ENCODE measurements around the gene ADAM10. TPM values are rescaled to one million over a fixed set of nuclear protein-coding genes. Genes with fewer than 3 reads are reported as not detected.

ADAM10 gene
- total and polyA plus RNA-seq, 2 of the 4 experiments (the other 2 are of a cell fraction) = 110 to 185 TPM

DNA sequence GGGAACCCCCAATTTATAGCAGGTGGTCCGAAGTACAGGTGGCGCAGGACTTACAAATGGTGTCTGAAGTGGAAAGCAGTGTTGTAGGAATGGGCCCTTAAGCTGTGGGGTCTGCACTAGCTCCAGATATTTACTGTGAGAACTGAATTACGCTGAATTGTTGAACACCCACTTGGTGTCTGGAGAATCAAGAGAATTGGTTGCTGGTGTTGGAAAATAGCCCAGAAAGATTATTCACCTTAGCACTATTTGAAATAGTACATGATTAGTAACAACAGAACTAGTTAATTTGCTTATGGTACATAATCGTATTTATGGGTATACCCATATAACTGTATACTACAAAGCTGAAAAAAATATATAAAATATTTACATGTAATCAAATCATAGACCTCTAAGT, 64.8 kb downstream of the ADAM10 start:
- Histone ChIP-seq H3K14ac (replicated peaks; ENCODE audit: low read depth, low read length) (0 out of 2 replicates have a peak overlapping the region, but pooled peaks have one; percentile 4), H3K27ac (ENCODE audit: insufficient read depth, low read length) (no peak overlapping the region), H3K9ac (ENCODE audit: low read depth, low read length) (no peak overlapping the region), H3K9me1 (ENCODE audit: insufficient read depth, low read length) (peaks cover 3% of the 10 kb centered on the region; the same call in 1 of the 2 replicates), H2AK5ac (ENCODE audit: low read depth, low read length) (no peak overlapping the region), H3K23ac (ENCODE audit: low read depth, low read length) (no peak overlapping the region), H3K4ac (ENCODE audit: low read depth, low read length) (no peak overlapping the region), H3K36me3 (ENCODE audit: control insufficient read depth, insufficient read depth, low read length) (no peaks in the 10 kb centered on the region), H3K18ac (ENCODE audit: low read depth, low read length) (no peak overlapping the region), H2BK15ac (ENCODE audit: low read depth, low read length) (no peak overlapping the region), H4K91ac (ENCODE audit: insufficient read depth, low read depth, low read length) (no peak overlapping the region), H4K20me1 (ENCODE audit: insufficient read depth, low read length) (peaks cover 27% of the 10 kb centered on the region; the same call in 1 of the 2 replicates), H2BK20ac (ENCODE audit: low read depth, low read length) (no peak overlapping the region), H4K8ac (ENCODE audit: low read depth in 2 of 2, low read length in 2 of 2) (no peak overlapping the region), H3K4me3 (ENCODE audit: insufficient read depth, low read depth, low read length) (no peak overlapping the region), H2BK120ac (ENCODE audit: low read depth, low read length) (no peak overlapping the region), H3K79me1 (ENCODE audit: low read depth in 1 of 2, low read length in 2 of 2) (peaks cover 27 to 49% of the 10 kb centered on the region in 2 experiments), H3K4me2 (ENCODE audit: low read depth, low read length) (no peak overlapping the region), H4K5ac (ENCODE audit: low read depth, low read length) (no peak overlapping the region), H3K4me1 (ENCODE audit: control insufficient read depth, insufficient read depth, low read length) (peaks cover 9% of the 10 kb centered on the region), H2AK9ac (replicated peaks; ENCODE audit: low read depth, low read length, poor library complexity) (no peak overlapping the region), H2AFZ (replicated peaks; ENCODE audit: low read length, poor library complexity) (no peak overlapping the region), H3K9me3 (ENCODE audit: control insufficient read depth, insufficient read depth, low read length) (no peaks in the 10 kb centered on the region), H2BK5ac (ENCODE audit: low read depth, low read length, poor library complexity, severe bottlenecking) (no peak overlapping the region), H3K27me3 (ENCODE audit: control insufficient read depth, insufficient read depth, low read length) (no peaks in the 10 kb centered on the region), H3K56ac (ENCODE audit: extremely low read depth, insufficient read depth, low read length) (no peak overlapping the region)
- intact Hi-C loops (cut with micrococcal nuclease) = no loop called here
- DNase-seq (peak; percentile 41), ATAC-seq (ENCODE audit: low read depth) (no peak)
- 100% methylated on average over 1 of the region's 4 CpGs; no CpG with 5 or more reads in 1 of the 2 experiments for WGBS, 2 experiments (ENCODE audit: extremely low coverage in 2 of 2, insufficient read length in 1 of 2)
- dilution Hi-C loops (cut with HindIII; ENCODE audit: low sequenced_read_pairs, unreplicated experiment) = no loop called here
- ChIA-PET POLR2A (ENCODE audit: unreplicated experiment) (interaction anchor here (0.7 kb wide), 1 partner anchor 454 kb away, joined by 6 read pairs; no protein-coding TSS in a partner anchor), CTCF (no interaction called here)
- in situ Hi-C loops (cut with MboI; ENCODE audit: low sequenced_read_pairs) = no loop called here
- no peak for TF ChIP-seq FOS (IDR thresholded peaks at IDR 0.05; ENCODE audit: low read depth, low read length)
- TF ChIP-seq, protein P1, sequence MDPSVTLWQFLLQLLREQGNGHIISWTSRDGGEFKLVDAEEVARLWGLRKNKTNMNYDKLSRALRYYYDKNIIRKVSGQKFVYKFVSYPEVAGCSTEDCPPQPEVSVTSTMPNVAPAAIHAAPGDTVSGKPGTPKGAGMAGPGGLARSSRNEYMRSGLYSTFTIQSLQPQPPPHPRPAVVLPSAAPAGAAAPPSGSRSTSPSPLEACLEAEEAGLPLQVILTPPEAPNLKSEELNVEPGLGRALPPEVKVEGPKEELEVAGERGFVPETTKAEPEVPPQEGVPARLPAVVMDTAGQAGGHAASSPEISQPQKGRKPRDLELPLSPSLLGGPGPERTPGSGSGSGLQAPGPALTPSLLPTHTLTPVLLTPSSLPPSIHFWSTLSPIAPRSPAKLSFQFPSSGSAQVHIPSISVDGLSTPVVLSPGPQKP (IDR thresholded peaks at IDR 0.05; ENCODE audit: borderline replicate concordance, low read depth, low read length) = no peak
- no peak for TF ChIP-seq MAZ (IDR thresholded peaks at IDR 0.05; ENCODE audit: borderline replicate concordance, low read depth, low read length)
- no peak for TF ChIP-seq CHD1 (IDR thresholded peaks at IDR 0.05; ENCODE audit: low read depth, low read length)
- no peak for TF ChIP-seq RFX5 (IDR thresholded peaks at IDR 0.05; ENCODE audit: low read depth, low read length)
- no peak for TF ChIP-seq POLR2A (IDR thresholded peaks at IDR 0.05; ENCODE audit: low read depth, low read length)
- no peak for TF ChIP-seq SMC3 (IDR thresholded peaks at IDR 0.05; ENCODE audit: low read depth, low read length)
- no peak for TF ChIP-seq RAD21 (IDR thresholded peaks at IDR 0.05; ENCODE audit: low read length)
- TF ChIP-seq, protein P2, sequence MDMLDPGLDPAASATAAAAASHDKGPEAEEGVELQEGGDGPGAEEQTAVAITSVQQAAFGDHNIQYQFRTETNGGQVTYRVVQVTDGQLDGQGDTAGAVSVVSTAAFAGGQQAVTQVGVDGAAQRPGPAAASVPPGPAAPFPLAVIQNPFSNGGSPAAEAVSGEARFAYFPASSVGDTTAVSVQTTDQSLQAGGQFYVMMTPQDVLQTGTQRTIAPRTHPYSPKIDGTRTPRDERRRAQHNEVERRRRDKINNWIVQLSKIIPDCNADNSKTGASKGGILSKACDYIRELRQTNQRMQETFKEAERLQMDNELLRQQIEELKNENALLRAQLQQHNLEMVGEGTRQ (IDR thresholded peaks at IDR 0.05; ENCODE audit: low read depth, low read length) = no peak
- TF ChIP-seq, protein P3, sequence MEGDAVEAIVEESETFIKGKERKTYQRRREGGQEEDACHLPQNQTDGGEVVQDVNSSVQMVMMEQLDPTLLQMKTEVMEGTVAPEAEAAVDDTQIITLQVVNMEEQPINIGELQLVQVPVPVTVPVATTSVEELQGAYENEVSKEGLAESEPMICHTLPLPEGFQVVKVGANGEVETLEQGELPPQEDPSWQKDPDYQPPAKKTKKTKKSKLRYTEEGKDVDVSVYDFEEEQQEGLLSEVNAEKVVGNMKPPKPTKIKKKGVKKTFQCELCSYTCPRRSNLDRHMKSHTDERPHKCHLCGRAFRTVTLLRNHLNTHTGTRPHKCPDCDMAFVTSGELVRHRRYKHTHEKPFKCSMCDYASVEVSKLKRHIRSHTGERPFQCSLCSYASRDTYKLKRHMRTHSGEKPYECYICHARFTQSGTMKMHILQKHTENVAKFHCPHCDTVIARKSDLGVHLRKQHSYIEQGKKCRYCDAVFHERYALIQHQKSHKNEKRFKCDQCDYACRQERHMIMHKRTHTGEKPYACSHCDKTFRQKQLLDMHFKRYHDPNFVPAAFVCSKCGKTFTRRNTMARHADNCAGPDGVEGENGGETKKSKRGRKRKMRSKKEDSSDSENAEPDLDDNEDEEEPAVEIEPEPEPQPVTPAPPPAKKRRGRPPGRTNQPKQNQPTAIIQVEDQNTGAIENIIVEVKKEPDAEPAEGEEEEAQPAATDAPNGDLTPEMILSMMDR (conservative IDR thresholded peaks at IDR 0.05; ENCODE audit: low read depth, low read length) = no peak
- no peak for TF ChIP-seq MAFK (IDR thresholded peaks at IDR 0.05; ENCODE audit: low read depth, low read length)
- no peak for TF ChIP-seq BHLHE40 (IDR thresholded peaks at IDR 0.05; ENCODE audit: low read depth, low read length)
- no peak for TF ChIP-seq CEBPB (IDR thresholded peaks at IDR 0.05; ENCODE audit: low read depth, low read length)
- no peak for TF ChIP-seq RCOR1 (IDR thresholded peaks at IDR 0.05; ENCODE audit: insufficient replicate concordance, low read length)
- no peak for TF ChIP-seq MXI1 (IDR thresholded peaks at IDR 0.05; ENCODE audit: borderline replicate concordance, low read depth, low read length)
- TF ChIP-seq NFE2L2 (IDR thresholded peaks at IDR 0.05; ENCODE audit: low read depth, low read length) = no peak
- no TSS peak for BruUV-seq (replicated peaks)
